ENCODE results near the gene RAI1. TPM values are rescaled to one million over a fixed set of nuclear protein-coding genes. Genes with fewer than 3 reads are reported as not detected.
A peak's percentile ranks its signal among the peaks of the same experiment; 100 is the strongest.

RAI1 gene
- total RNA-seq, 1 donor, result 16.0 TPM

DNA sequence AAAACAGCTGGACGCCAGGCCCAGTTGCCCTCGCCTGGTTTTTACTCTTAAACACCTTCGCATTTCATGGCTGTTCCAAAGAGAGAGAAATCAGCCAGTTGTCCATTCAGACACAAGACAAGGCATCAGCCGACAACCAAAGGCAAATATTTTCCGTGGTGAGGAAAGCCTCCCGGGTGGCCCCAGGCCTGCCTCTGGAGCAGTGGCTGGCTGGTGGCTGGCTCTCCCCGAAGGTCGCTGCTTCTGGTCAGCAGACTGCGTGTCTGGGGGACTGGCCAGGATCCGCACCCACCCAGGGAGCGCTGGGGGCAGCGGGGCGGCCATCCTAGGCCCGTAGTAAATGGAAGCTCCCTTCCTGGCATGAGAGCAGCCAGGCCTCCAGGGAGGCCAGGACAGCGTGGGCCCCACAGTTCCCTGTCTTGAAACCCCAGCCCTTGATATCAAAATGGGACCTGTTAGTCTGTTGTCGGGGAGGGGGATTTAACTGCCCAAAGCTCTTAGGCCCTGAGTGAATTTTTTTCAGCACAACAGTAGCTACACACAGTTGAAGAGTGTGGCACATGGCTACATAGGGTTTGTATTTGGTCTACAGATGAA lies 97.9 kb downstream of the RAI1 start:
- no peak for DNase-seq (ENCODE audit: low read depth)
- TF ChIP-seq, protein P1, sequence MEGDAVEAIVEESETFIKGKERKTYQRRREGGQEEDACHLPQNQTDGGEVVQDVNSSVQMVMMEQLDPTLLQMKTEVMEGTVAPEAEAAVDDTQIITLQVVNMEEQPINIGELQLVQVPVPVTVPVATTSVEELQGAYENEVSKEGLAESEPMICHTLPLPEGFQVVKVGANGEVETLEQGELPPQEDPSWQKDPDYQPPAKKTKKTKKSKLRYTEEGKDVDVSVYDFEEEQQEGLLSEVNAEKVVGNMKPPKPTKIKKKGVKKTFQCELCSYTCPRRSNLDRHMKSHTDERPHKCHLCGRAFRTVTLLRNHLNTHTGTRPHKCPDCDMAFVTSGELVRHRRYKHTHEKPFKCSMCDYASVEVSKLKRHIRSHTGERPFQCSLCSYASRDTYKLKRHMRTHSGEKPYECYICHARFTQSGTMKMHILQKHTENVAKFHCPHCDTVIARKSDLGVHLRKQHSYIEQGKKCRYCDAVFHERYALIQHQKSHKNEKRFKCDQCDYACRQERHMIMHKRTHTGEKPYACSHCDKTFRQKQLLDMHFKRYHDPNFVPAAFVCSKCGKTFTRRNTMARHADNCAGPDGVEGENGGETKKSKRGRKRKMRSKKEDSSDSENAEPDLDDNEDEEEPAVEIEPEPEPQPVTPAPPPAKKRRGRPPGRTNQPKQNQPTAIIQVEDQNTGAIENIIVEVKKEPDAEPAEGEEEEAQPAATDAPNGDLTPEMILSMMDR (IDR thresholded peaks at IDR 0.05; ENCODE audit: insufficient read depth, low read depth, low read length), result no peak

DNA sequence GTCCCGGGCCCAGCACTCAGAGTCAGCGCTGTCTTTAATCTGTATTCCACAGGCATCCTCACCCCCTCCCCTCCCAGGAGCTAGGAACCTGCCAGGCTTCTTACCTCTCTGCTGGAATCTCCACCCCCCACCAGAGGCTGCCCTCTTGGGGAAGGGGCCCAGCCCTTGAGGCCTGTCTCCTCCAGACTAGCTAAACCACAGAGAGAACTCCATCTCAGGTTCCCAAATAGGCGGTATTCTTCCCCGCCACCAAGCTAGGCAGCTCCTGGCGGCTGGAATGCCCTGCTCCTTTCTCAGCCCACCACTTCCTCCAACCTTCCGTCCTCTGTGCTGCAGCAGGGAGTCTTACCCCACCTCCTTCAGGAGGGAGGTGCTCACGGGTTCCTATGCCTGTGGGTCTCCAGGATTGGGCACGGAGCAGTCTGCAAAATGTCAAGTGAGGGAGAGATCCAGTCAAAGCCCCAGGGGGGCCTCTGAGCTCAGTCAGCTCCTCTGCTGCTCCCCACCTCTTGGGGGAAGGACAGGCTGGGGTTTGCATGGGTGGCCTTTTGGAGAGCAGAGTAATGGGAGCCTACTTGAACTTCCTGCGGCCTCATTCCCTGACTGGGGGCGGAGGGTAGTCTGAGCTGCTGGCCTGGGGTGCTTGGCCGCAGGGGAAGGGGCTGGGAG lies 99.8 kb downstream of the RAI1 start:
- peak overlapping the region; percentile 50 for H3K4me3 ChIP-seq (ENCODE audit: low read depth, low read length)
- peak; percentile 93 for DNase-seq (ENCODE audit: low read depth)
- TF ChIP-seq, protein P1 (IDR thresholded peaks at IDR 0.05; ENCODE audit: insufficient read depth, low read depth, low read length), result peak; percentile 66

More for the DNA sequence above, 97.9 kb downstream of the RAI1 start:
- no peak overlapping the region for H3K4me3 ChIP-seq (ENCODE audit: low read depth, low read length)

- peak; percentile 65 for DNase-seq (ENCODE audit: low read depth)
- peak overlapping the region; percentile 50 for H3K4me3 ChIP-seq (ENCODE audit: low read depth, low read length)
- TF ChIP-seq, protein P1 (IDR thresholded peaks at IDR 0.05; ENCODE audit: insufficient read depth, low read depth, low read length), result no peak
Measured at GRCh38 chr17:17781591-17782496, 100.6 kb downstream of the RAI1 start.

DNA sequence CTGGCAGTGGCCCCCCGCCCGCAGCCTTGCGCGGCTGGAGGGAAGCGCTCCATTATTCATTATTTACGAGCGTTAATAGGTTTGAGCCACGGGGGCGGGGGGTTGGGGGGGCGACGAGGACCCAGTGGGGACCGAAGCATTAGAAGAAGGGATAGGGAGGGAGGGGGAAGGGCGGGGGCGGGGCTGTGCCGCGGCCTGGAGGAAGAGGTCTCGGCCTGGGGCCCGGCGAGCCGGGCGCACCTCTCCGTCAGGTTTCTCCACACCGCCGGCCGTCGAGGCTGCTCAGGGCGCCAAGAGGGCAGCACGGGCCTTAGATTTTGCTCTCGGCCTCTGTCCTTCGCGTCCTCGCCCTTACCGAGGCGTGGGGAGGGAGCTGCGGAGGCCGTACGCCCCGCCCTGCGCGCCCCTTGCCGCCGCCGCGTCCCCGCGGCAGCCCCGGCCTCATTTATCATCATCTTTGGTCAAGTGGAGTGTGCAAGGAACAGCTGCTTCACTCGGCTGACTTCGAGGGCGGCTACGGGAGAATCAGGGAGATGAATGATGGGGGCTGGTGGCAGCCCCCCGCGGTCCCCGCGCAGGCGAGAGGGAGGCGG lies 101.4 kb downstream of the RAI1 start:
- DNase-seq (ENCODE audit: low read depth), result no peak
- peak overlapping the region; percentile 50 for H3K4me3 ChIP-seq (ENCODE audit: low read depth, low read length)
- TF ChIP-seq, protein P1 (IDR thresholded peaks at IDR 0.05; ENCODE audit: insufficient read depth, low read depth, low read length), result no peak

- TF ChIP-seq, protein P1 (IDR thresholded peaks at IDR 0.05; ENCODE audit: insufficient read depth, low read depth, low read length), result peak; percentile 13
- peak; percentile 48 for DNase-seq (ENCODE audit: low read depth)
- peak overlapping the region; percentile 50 for H3K4me3 ChIP-seq (ENCODE audit: low read depth, low read length)
Measured at GRCh38 chr17:17783116-17783824, 102.0 kb downstream of the RAI1 start.

Measured in fibroblast of villous mesenchyme (primary cell).